WTC11 (cell line): ENCODE data around the gene PARS2. TPM values are rescaled to one million over a fixed set of nuclear protein-coding genes. Genes with fewer than 3 reads are reported as not detected.

Experiments
- ATAC-seq: fragments of 200-7000 bp; cut with Tn5 transposase; 2 replicates; pipeline ENCODE4 v1.10.0; 2021; ENCODE audit warnings: mild to moderate bottlenecking, moderate library complexity
- CTCF ChIA-PET: fragments of 300-600 bp; sonication (Branson Sonifier 250); formaldehyde crosslinking; loops from one replicate; lab custom pipeline; 2021; ENCODE audit warnings: antibody characterized with exemption; lab: Charles Lee
- POLR2A ChIA-PET: fragments of 350-600 bp; sonication (Branson Sonifier 250); formaldehyde crosslinking; loops from one replicate; lab custom pipeline; 2021; ENCODE audit warnings: antibody characterized with exemption; lab: Charles Lee
- DNase-seq: peaks from one replicate; pipeline ENCODE4 v3.0.0; 2021; ENCODE audit warnings: low spot score
- H3K27ac Mint-ChIP-seq: 2 replicates; pipeline ENCODE4 v1.8.0; 2021; ENCODE audit warnings: mixed read lengths
- H3K27me3 Mint-ChIP-seq: 2 replicates; pipeline ENCODE4 v1.8.0; 2021; ENCODE audit warnings: low read depth, mild to moderate bottlenecking, moderate library complexity, mixed read lengths
- H3K36me3 Mint-ChIP-seq: 2 replicates; pipeline ENCODE4 v1.8.0; 2021; ENCODE audit warnings: mixed read lengths
- H3K4me1 Mint-ChIP-seq: 2 replicates; pipeline ENCODE4 v1.8.0; 2022; ENCODE audit warnings: mixed read lengths
- H3K4me3 Mint-ChIP-seq: 2 replicates; pipeline ENCODE4 v1.8.0; 2021; ENCODE audit warnings: mild to moderate bottlenecking, moderate library complexity, mixed read lengths
- H3K9me3 Mint-ChIP-seq: 2 replicates; pipeline ENCODE4 v1.8.0; 2021; ENCODE audit warnings: mixed read lengths
- ATF2 ChIP-seq: sonication (generic); formaldehyde crosslinking; IDR thresholded peaks from 2 replicates; pipeline ENCODE4 v1.8.1; 2022; ENCODE audit warnings: low read depth, missing genetic modification reagents, borderline replicate concordance
- ATF3 ChIP-seq: sonication (generic); formaldehyde crosslinking; conservative IDR thresholded peaks from 2 replicates; pipeline ENCODE4 v1.8.1; 2022; ENCODE audit warnings: mild to moderate bottlenecking, missing genetic modification reagents
- ATF6 ChIP-seq: sonication (generic); formaldehyde crosslinking; IDR thresholded peaks from 2 replicates; pipeline ENCODE4 v1.8.1; 2023; ENCODE audit warnings: mild to moderate bottlenecking, missing genetic modification reagents
- CBFB ChIP-seq: sonication (generic); formaldehyde crosslinking; IDR thresholded peaks from 2 replicates; pipeline ENCODE4 v1.8.1; 2022; ENCODE audit warnings: mild to moderate bottlenecking, low read depth, missing genetic modification reagents
- CDX4 ChIP-seq: fragments of 250-450 bp; sonication (Bioruptor Pico); IDR thresholded peaks from 2 replicates; pipeline ENCODE4 v1.9.0; 2021; ENCODE audit warnings: moderate library complexity, mild to moderate bottlenecking, inconsistent platforms, borderline replicate concordance
- E2F4 ChIP-seq: sonication (generic); formaldehyde crosslinking; IDR thresholded peaks from 2 replicates; pipeline ENCODE4 v1.8.1; 2022; ENCODE audit warnings: low read depth, mild to moderate bottlenecking, moderate library complexity, missing genetic modification reagents, borderline replicate concordance
- ELF4 ChIP-seq: sonication (generic); formaldehyde crosslinking; IDR thresholded peaks from 2 replicates; pipeline ENCODE4 v1.8.1; 2022; ENCODE audit warnings: low read depth, mild to moderate bottlenecking, moderate library complexity, missing genetic modification reagents
- FOXK1 ChIP-seq: sonication (generic); formaldehyde crosslinking; IDR thresholded peaks from 2 replicates; pipeline ENCODE4 v1.8.0; 2022; ENCODE audit warnings: mild to moderate bottlenecking, moderate library complexity, missing genetic modification reagents
- FOXP4 ChIP-seq: sonication (generic); formaldehyde crosslinking; IDR thresholded peaks from 2 replicates; pipeline ENCODE4 v1.8.0; 2022; ENCODE audit warnings: mild to moderate bottlenecking, missing genetic modification reagents
- IRF1 ChIP-seq: sonication (generic); formaldehyde crosslinking; IDR thresholded peaks from 2 replicates; pipeline ENCODE4 v1.8.0; 2023; ENCODE audit warnings: missing genetic modification reagents
- NFATC4 ChIP-seq: fragments of 250-450 bp; sonication (Bioruptor Pico); IDR thresholded peaks from 2 replicates; pipeline ENCODE4 v1.9.0; 2021; ENCODE audit warnings: mild to moderate bottlenecking
- PRDM15 ChIP-seq: sonication (generic); formaldehyde crosslinking; IDR thresholded peaks from 2 replicates; pipeline ENCODE4 v1.8.0; 2022; ENCODE audit warnings: missing genetic modification reagents
- PREB ChIP-seq: sonication (generic); formaldehyde crosslinking; IDR thresholded peaks from 2 replicates; pipeline ENCODE4 v1.8.1; 2022; ENCODE audit warnings: mild to moderate bottlenecking, missing genetic modification reagents, moderate library complexity, borderline replicate concordance
- SMAD3 ChIP-seq: sonication (generic); formaldehyde crosslinking; IDR thresholded peaks from 2 replicates; pipeline ENCODE4 v1.8.0; 2022; ENCODE audit warnings: missing genetic modification reagents, mild to moderate bottlenecking, borderline replicate concordance
- SMAD4 ChIP-seq: sonication (generic); formaldehyde crosslinking; IDR thresholded peaks from 2 replicates; pipeline ENCODE4 v1.8.0; 2022; ENCODE audit warnings: mild to moderate bottlenecking, missing genetic modification reagents
- ZNF317 ChIP-seq: sonication (generic); formaldehyde crosslinking; IDR thresholded peaks from 2 replicates; pipeline ENCODE4 v1.8.1; 2023; ENCODE audit warnings: low read depth, mild to moderate bottlenecking, moderate library complexity, missing genetic modification reagents, borderline replicate concordance
- ZNF396 ChIP-seq: fragments of 250-450 bp; sonication (Bioruptor Pico); IDR thresholded peaks from 2 replicates; pipeline ENCODE4 v1.8.0; 2021; ENCODE audit warnings: mild to moderate bottlenecking, moderate library complexity, borderline replicate concordance
- ZNF512 ChIP-seq: sonication (generic); formaldehyde crosslinking; IDR thresholded peaks from 2 replicates; pipeline ENCODE4 v1.8.1; 2022; ENCODE audit warnings: missing genetic modification reagents, borderline replicate concordance
- total RNA-seq: library from RNA; stranded (reverse); gene quantifications from 3 replicates; pipeline ENCODE4 v1.2.3, GENCODE V29; 2021

PARS2 gene
- total RNA-seq, 1 experiment from 2014 or later = 11.5 TPM

- 0 out of 2 replicates have a peak, but pooled peaks cover 5% of the 10 kb centered on the region for H3K4me1 Mint-ChIP-seq
- no peaks in the 10 kb centered on the region for H3K9me3 Mint-ChIP-seq
- no peak for TF ChIP-seq ELF4
- TF ChIP-seq CDX4 (CRISPR knock-in tag) = no peak
- TF ChIP-seq ZNF317 (CRISPR knock-in tag) = no peak
- TF ChIP-seq IRF1 (CRISPR knock-in tag) = no peak
- H3K27ac Mint-ChIP-seq = no peak overlapping the region
- POLR2A ChIA-PET = no interaction called here
- peaks cover 83% of the 10 kb centered on the region for H3K36me3 Mint-ChIP-seq
- CTCF ChIA-PET = interaction anchor here (1.5 kb wide), 1 partner anchor 77 kb away, joined by 4 read pairs; the partner anchor contains the start of gene TTC22
- no peak overlapping the region for H3K4me3 Mint-ChIP-seq
- ATAC-seq = no peak
- no peaks in the 10 kb centered on the region for H3K27me3 Mint-ChIP-seq
- no peak for DNase-seq
Measured at GRCh38 chr1:54723985-54724384, 40.3 kb downstream of the PARS2 start.

- H3K4me1 Mint-ChIP-seq = peaks cover 7% of the 10 kb centered on the region; the same call in 1 of the 2 replicates
- CTCF ChIA-PET = no interaction called here
- H3K36me3 Mint-ChIP-seq = peaks cover 73% of the 10 kb centered on the region
- no peak for TF ChIP-seq PREB
- TF ChIP-seq FOXP4 (CRISPR knock-in tag) = no peak
- TF ChIP-seq E2F4 = no peak
- TF ChIP-seq ATF2 (CRISPR knock-in tag) = no peak
- TF ChIP-seq FOXK1 = no peak
- no peak for TF ChIP-seq PRDM15 (CRISPR knock-in tag)
- TF ChIP-seq ATF6 (CRISPR knock-in tag) = no peak
- TF ChIP-seq ZNF512 = no peak
- no peak for TF ChIP-seq ZNF396 (CRISPR knock-in tag)
- TF ChIP-seq CBFB (CRISPR knock-in tag) = no peak
- TF ChIP-seq ATF3 = no peak
- TF ChIP-seq SMAD3 = no peak
- no peak for TF ChIP-seq NFATC4
- TF ChIP-seq SMAD4 (CRISPR knock-in tag) = no peak
Measured at GRCh38 chr1:54721719-54722118, 42.6 kb downstream of the PARS2 start.

More at GRCh38 chr1:54721719-54722118, 42.6 kb downstream of the PARS2 start:
- Mint-ChIP-seq H3K9me3 (no peaks in the 10 kb centered on the region), H3K27ac (0 out of 2 replicates have a peak overlapping the region, but pooled peaks have one; percentile 23), H3K27me3 (no peaks in the 10 kb centered on the region), H3K4me3 (no peak overlapping the region)
- no peak for DNase-seq
- POLR2A ChIA-PET = no interaction called here
- no peak for ATAC-seq
